ENCODE measurements around the gene ZBTB16. TPM values are rescaled to one million over a fixed set of nuclear protein-coding genes. Genes with fewer than 3 reads are reported as not detected.

ZBTB16 gene
- total and polyA plus RNA-seq, 2 of the 4 experiments (the other 2 are of a cell fraction) = not detected

Other genes starting within 250 kb of the ZBTB16 start
- gene USP28, start 184.1 kb upstream of the ZBTB16 start, total RNA-seq (2012; rRNA removed) = 24.7 and 36.0 TPM in 2 replicates
- 14.5 and 17.0 TPM in 2 replicates for gene USP28, start 184.1 kb upstream of the ZBTB16 start, polyA plus RNA-seq (2012; rRNA removed)
- gene HTR3B, start 154.9 kb upstream of the ZBTB16 start, total RNA-seq (2012; rRNA removed) = not detected in 2 replicates
- not detected in 2 replicates for gene HTR3B, start 154.9 kb upstream of the ZBTB16 start, polyA plus RNA-seq (2012; rRNA removed)
- gene HTR3A, start 84.6 kb upstream of the ZBTB16 start, total RNA-seq (2012; rRNA removed) = not detected in 2 replicates
- gene HTR3A, start 84.6 kb upstream of the ZBTB16 start, polyA plus RNA-seq (2012; rRNA removed) = not detected in 2 replicates
- gene NNMT, start 236.7 kb downstream of the ZBTB16 start, total RNA-seq (2012; rRNA removed) = 74.7 and 108 TPM in 2 replicates
- gene NNMT, start 236.7 kb downstream of the ZBTB16 start, polyA plus RNA-seq (2012; rRNA removed) = 76.1 and 79.7 TPM in 2 replicates

Data from IMR-90 (cell line).